Measurements from ENCODE around the gene DPH6.
"Not testable (repeated sequence)": the region's sequence is repeated elsewhere in the genome, so short reads cannot be mapped to it uniquely, and the experiment has no call there.

The DPH6 gene

GRCh38 chr15:35379972-35380371, 166.0 kb downstream of the DPH6 start:
- Histone ChIP-seq H3K27me3 (ENCODE audit: low read length) (no peaks in the 10 kb centered on the region), H2AFZ (ENCODE audit: low read depth, low read length, severe bottlenecking) (no peak overlapping the region), H3K36me3 (ENCODE audit: low read length) (no peaks in the 10 kb centered on the region), H3K79me2 (ENCODE audit: insufficient read depth, low read length) (no peaks in the 10 kb centered on the region), H3F3A (ENCODE audit: insufficient read depth) (no peaks in the 10 kb centered on the region), H3K9ac (ENCODE audit: low read length) (no peak overlapping the region), H3K9me2 (replicated peaks; ENCODE audit: insufficient read depth, low read length) (no peaks in the 10 kb centered on the region), H3K27ac (ENCODE audit: low read depth, low read length) (no peak overlapping the region), H3K9me3 (ENCODE audit: insufficient read depth, low read length) (no peaks in the 10 kb centered on the region), H3K4me2 (ENCODE audit: low read depth, low read length, poor library complexity, severe bottlenecking) (no peak overlapping the region), H3K4me3 (ENCODE audit: insufficient read depth, low read length, poor library complexity, severe bottlenecking) (no peak overlapping the region), H4K20me1 (ENCODE audit: low read depth, low read length) (no peaks in the 10 kb centered on the region)
- TF ChIP-seq CTCF (IDR thresholded peaks at IDR 0.05; ENCODE audit: insufficient read depth, low read length, poor library complexity, severe bottlenecking) (no peak), EZH2phosphoT487 (conservative IDR thresholded peaks at IDR 0.05; ENCODE audit: low read length) (no peak)

- not testable (repeated sequence) for H3K4me3 ChIP-seq (ENCODE audit: insufficient read depth, low read length, poor library complexity, severe bottlenecking); H3K27me3 ChIP-seq (ENCODE audit: low read length); H3K9ac ChIP-seq (ENCODE audit: low read length); H3K9me3 ChIP-seq (ENCODE audit: insufficient read depth, low read length); H2AFZ ChIP-seq (ENCODE audit: low read depth, low read length, severe bottlenecking); H3K36me3 ChIP-seq (ENCODE audit: low read length); H3K27ac ChIP-seq (ENCODE audit: low read depth, low read length); H3K4me2 ChIP-seq (ENCODE audit: low read depth, low read length, poor library complexity, severe bottlenecking); H3K79me2 ChIP-seq (ENCODE audit: insufficient read depth, low read length); H3K9me2 ChIP-seq (replicated peaks; ENCODE audit: insufficient read depth, low read length); H4K20me1 ChIP-seq (ENCODE audit: low read depth, low read length); H3F3A ChIP-seq (ENCODE audit: insufficient read depth)
Observed at GRCh38 chr15:35378454-35378853, 167.5 kb downstream of the DPH6 start.

- TF ChIP-seq EZH2phosphoT487 (conservative IDR thresholded peaks at IDR 0.05; ENCODE audit: low read length) (no peak), CTCF (IDR thresholded peaks at IDR 0.05; ENCODE audit: insufficient read depth, low read length, poor library complexity, severe bottlenecking) (no peak)
- Histone ChIP-seq H3K36me3 (ENCODE audit: low read length) (no peaks in the 10 kb centered on the region), H3K9ac (ENCODE audit: low read length) (no peak overlapping the region), H2AFZ (ENCODE audit: low read depth, low read length, severe bottlenecking) (no peak overlapping the region), H3K27ac (ENCODE audit: low read depth, low read length) (no peak overlapping the region), H3K4me3 (ENCODE audit: insufficient read depth, low read length, poor library complexity, severe bottlenecking) (no peak overlapping the region), H3K79me2 (ENCODE audit: insufficient read depth, low read length) (no peaks in the 10 kb centered on the region), H3K9me3 (ENCODE audit: insufficient read depth, low read length) (no peaks in the 10 kb centered on the region), H3K27me3 (ENCODE audit: low read length) (no peaks in the 10 kb centered on the region), H3F3A (ENCODE audit: insufficient read depth) (no peaks in the 10 kb centered on the region), H4K20me1 (ENCODE audit: low read depth, low read length) (no peaks in the 10 kb centered on the region), H3K9me2 (replicated peaks; ENCODE audit: insufficient read depth, low read length) (no peaks in the 10 kb centered on the region), H3K4me2 (ENCODE audit: low read depth, low read length, poor library complexity, severe bottlenecking) (no peak overlapping the region)
Observed at GRCh38 chr15:35376707-35377106, 169.3 kb downstream of the DPH6 start.

- no peaks in the 10 kb centered on the region for H3K79me2 ChIP-seq (ENCODE audit: insufficient read depth, low read length)
- no peak overlapping the region for H2AFZ ChIP-seq (ENCODE audit: low read depth, low read length, severe bottlenecking)
- no peaks in the 10 kb centered on the region for H3K27me3 ChIP-seq (ENCODE audit: low read length)
- no peak overlapping the region for H3K27ac ChIP-seq (ENCODE audit: low read depth, low read length)
- TF ChIP-seq CTCF (IDR thresholded peaks at IDR 0.05; ENCODE audit: insufficient read depth, low read length, poor library complexity, severe bottlenecking) (no peak), EZH2phosphoT487 (conservative IDR thresholded peaks at IDR 0.05; ENCODE audit: low read length) (no peak)
- H3K9me3 ChIP-seq (ENCODE audit: insufficient read depth, low read length), result no peaks in the 10 kb centered on the region
- no peaks in the 10 kb centered on the region for H3F3A ChIP-seq (ENCODE audit: insufficient read depth)
- no peak overlapping the region for H3K4me2 ChIP-seq (ENCODE audit: low read depth, low read length, poor library complexity, severe bottlenecking)
- H3K4me3 ChIP-seq (ENCODE audit: insufficient read depth, low read length, poor library complexity, severe bottlenecking), result no peak overlapping the region
- no peaks in the 10 kb centered on the region for H4K20me1 ChIP-seq (ENCODE audit: low read depth, low read length)
- no peak overlapping the region for H3K9ac ChIP-seq (ENCODE audit: low read length)
- H3K36me3 ChIP-seq (ENCODE audit: low read length), result no peaks in the 10 kb centered on the region
- no peaks in the 10 kb centered on the region for H3K9me2 ChIP-seq (replicated peaks; ENCODE audit: insufficient read depth, low read length)
Observed at GRCh38 chr15:35374661-35375060, 171.3 kb downstream of the DPH6 start.
